SHP77 (cell line): ENCODE measurements around the gene TEKT5.
"Not testable (repeated sequence)": the region's sequence is repeated elsewhere in the genome, so short reads cannot be mapped to it uniquely, and the experiment has no call there.

Experiments used
- DNase-seq, 2 experiments: peaks; one replicate each; lab custom pipeline; 2025; lab: John Stamatoyannopoulos, UW

TEKT5 gene

DNA sequence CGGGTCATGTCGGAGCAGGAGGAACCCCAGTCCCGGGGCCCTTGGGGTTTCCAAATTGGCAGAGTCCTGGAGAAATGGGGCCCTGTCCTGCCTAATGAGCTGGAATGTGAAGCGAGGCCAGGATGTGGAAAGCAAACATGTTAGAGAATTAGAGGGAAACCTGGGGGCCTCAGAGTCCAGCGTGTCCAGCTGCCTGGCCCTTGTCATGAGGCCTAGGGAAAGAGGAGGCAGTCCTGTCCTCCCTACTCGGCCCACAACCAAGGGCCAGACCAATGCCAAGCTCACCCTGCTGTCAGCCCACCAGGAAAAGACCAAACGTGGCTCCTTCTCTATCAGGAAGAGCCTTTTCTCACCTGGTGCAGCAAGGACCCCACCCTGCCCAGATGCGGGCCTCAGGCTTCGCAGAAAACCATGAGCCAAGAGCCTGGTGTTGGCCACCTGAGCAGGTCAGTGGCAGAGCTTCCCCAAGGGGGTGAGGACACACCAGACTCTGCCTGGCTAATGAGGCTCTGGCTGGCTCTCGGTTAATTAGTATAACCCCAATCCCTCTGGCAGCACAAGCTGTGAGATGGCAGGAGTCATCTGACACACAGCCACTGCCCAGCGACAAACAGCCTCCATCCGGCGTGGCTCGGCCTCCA is 10.1 kb downstream of the TEKT5 start:
- DNase-seq, result no peak

DNA sequence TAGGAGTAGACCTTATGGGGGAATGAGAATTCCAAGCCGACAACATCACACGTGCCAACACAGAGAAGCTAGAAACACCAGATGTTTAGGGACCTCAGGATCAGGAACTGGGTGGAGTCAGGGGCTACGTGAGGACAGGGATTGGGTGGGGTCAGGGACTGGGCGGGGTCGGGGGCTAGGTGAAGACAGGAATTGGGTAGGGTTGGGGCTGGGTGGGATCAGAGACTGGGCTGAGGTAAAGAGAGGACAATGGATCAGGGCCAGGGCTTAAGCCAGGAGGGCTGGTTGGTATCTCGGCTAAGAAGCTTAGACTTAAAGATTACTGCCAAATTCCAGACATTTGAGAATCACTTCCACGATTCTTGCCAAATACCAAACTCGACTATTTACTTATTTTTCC is 11.6 kb downstream of the TEKT5 start:
- no peak for DNase-seq

DNA sequence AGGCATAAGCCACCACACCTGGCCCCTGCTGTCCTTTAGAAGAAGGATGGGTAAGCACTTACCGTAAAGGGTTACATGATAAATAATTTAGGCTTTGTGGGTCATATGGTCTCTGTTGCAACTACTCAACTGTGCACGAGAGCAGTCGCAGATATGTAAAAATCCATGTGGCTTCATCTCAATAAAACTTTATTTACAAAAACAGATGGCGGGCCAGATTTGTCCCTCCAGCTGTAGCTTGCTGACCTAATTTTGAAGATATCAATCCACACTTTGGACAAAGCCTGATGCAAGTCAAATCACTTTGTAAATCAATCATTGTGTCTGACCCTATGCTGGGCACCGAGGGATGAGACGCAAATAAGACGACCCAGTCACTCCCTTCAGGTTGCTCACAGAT is 12.1 kb downstream of the TEKT5 start:
- no peak for DNase-seq

DNA sequence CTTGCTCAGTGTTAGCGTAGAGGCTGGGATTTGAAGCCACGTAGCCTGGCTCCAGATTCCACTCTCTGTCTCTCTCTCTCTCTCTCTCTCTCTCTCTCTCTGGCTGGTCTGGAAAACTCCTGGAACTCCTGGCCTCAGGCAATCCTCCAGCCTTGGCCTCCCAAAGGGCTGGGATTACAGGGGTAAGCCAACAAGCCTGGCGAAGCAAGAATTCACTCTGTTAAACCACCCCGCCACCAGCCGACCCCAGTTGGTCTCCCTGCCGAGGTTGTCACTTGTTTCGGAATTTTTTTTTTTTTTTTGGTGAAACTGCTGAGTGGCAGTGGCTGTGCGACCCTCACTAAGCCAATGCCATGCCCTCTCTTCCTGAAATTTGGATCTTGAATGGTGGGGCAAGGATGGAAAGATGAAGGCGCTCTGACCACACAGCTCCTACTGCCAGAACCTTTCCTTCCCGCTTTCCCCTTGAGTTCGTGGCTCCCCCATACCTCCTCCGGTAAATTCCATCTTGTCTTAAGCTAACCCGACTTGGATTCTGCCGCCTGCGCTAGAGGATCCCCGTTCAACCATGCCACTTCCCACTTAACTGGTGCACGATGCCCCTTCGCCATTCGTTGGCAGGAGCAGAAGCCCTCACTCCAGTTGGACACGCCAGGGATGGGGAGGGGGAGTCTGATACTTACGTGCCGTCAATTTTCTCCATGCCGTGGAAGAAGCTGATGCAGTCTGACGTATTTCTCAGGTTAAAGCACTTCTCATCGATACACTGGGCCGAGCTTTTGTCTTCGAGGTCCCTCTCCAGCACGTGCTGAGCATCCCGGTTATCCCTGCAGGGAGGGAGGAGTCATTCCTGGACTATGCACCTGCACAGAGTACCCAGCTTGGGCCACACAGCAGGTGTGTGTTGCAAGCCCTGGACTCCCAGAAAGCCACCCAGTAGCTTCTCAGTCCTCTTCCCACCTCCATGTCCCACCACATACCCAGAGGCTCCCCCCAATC is 13.1 kb downstream of the TEKT5 start:
- DNase-seq, result no peak

DNA sequence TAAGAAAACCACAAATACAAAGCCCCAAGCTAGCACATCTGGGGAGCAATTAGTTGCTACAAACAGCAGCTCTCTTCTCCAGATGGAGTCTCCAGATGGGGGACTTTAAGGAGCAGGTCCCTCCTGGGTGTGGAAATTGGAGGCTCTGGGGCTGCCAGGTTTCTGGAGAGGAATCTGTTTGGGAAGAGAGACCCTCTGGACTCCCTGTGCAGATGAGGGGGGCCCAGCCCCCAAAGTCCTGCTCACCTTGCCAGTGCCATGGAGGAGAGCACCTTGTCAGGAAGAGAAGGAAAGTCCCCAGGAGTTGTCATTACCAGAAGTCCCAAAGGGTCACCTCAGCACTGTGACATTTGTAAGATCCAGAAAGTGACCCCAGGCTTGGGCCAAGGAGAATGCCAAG is 14.8 kb downstream of the TEKT5 start:
- no peak for DNase-seq

DNA sequence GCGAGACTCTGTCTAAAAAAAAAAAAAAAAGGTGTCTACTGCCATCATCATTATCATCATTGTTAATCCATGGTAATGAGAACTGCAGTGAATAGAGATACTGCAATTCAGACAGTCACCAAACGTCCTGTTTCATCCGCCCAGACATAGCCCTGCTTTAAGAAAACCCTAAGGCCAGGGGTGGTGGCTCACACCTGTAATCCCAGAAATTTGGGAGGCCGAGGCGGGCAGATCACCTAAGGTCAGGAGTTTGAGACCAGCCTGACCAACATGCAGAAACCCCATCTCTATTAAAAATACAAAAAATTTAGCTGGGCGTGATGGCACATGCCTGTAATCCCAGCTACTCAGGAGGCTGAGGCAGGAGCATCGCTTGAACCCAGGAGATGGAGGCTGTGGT is 15.3 kb downstream of the TEKT5 start:
- DNase-seq, result not testable (repeated sequence)

DNA sequence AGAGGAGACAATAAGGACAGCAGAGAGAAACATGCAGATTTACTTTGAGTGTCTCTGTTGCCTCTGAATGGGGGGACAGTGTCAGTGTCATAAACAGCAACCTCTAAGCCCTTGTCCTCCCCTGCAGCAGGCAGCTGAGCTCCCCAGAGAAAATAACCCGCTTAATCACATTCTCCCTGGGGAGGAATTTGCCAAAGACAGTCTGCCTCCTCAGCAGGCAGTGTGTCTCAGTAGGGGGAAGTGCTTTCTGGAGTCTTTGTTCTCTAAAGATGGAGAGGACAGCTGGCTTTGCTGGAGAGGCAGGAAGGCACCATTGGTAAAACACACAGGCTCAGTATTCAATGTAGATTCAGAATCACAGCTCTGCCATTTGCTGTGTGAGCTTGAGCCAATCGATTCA is 16.1 kb downstream of the TEKT5 start:
- DNase-seq, result no peak

DNA sequence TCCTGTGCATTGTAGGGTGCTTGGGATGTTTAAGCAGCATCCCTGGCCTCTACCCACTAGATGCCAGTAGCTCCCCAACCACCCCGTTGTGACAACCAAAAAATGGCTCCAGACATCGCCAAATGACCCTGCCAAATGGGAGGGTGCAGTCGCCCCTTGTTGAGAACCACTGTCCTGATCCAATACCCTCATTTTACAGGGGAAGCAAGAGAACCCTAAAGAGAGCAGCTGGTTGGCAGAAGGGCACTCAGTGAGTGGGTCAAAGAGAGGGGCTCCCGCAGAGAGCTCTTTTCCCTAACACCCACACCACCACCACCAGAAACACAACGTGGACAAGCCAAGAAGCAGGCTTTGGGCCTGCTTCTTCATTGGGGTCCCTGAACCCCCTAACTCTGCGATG is 18.4 kb downstream of the TEKT5 start:
- no peak for DNase-seq

DNA sequence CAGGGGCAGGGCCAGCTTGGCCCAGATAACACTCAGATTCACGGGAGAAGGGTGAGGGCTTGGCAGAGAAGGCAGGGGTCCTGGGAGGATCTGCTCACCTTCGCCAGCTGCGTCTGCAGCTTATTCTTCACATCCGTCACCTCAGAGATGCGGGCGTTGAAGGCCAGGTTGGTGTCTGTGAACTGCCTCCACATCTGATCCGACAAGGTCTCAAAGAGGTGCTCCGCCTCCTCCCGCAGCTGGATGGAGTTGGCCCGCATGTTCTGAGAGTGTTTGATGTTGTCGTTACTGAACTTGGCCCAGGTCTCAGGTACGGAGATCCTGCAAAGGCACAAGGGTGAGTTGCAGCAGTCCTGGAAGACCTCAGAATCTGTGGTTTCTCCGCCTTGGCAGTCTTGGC is 18.9 kb downstream of the TEKT5 start:
- DNase-seq, result no peak

DNA sequence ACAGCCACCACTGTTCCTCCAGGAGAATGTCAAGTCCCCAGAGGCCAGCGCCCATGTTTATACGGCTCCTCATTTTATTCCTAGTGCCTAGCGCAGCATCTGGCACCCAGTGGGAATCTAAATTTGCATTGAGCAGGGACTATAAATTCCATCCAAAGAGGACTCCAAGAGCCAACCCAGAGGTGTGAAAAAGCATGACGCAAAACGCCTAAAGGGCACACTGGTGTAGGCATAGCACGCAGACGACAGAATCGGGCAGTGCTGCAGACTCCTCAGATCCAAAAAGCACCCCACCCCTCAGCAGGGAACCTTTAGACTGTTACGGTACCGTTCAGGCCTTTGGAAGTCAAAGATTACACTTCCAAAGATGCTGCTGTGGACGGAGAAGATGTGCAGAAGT is 19.5 kb downstream of the TEKT5 start:
- no peak for DNase-seq

DNA sequence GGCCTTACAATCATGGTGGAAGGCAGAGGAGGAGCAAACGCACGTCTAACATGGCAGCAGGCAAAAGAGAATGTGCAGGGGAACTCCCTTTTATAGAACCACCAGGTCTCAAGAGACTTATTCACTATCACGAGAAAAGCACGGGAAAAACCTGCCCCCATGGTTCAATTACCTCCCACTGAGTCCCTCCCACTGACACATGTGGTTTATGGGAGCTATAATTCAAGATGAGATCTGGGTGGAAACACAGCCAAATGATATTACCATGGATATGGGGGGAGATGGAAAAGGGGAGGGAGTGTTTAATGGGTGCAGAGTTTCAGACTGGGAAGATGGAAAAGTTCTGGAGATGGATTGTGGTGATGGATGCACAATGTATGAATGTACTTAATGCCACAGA is 23.0 kb downstream of the TEKT5 start:
- no peak for DNase-seq

DNA sequence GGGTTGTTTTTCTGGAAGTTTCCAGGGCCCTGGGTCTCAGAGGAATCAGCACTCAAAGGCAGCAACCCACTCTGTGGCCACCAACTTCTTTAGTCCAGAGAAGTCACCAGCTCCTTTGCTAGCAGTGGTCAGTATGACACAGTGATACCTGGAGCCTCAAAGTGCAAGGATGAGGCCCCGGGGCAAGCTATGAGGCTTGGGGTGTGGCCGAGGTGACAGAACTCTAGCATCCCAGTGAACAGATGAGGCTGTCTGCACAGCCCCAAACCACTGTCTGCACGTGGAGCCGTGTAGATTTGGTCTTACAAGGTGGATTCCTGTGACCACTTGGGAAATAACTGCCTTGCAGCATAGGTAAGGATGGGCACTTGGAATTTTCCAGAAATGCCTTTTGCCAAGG is 24.9 kb downstream of the TEKT5 start:
- DNase-seq, result no peak

DNA sequence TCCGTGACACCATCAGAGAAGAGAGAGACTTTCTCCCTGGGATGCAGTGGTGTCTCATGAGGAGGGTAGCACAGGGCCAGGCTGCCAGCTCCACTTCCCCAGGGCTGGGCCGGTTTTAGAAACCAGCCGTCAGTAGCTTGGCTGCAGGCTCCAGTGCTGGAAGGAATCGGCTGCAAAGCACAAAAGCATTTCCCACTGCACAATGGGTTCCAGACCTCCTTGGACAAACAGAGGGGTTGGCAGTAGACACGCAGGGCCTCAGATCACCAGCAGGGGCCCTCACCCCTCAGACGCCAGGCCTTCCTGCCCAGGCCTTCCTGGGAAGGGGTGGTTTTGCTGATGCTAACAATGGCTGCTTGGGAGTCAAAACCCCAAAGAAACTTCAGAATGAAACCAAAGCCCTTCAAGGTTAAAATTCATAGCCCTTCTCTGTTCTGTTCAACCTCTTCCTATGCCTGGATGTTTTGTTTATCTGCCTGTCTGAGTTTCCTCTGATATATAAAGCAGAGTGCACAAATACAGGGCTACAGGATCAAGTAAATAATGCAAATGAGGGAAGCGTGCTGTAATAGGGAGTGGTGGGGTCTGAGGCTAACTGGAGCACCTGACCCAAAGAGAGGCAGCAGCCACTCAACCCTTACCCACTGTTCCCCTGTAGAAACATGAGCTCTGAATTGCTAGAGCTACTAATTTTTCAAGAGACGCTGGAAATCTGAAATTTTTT is 26.2 kb downstream of the TEKT5 start:
- peak in 1 of 2 experiments; percentile 30 for DNase-seq

DNA sequence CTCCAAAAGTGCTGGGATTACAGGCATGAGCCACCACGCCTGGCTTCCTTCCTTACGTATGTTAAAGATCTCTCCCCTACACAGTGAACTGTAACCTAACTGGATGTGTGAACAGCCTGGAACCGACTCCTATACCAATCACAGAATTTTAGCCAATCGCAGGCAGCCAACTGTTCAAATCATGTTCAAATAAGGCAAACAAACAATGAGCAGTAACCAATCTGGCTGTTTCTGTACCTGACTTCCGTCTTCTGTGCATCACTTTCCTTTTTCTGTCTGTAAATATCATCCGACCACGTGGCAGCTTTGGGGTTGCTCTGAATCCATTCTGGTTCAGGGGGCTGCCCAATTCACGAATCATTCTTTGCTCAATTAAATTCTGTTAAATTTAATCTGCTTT is 27.5 kb downstream of the TEKT5 start:
- no peak for DNase-seq

DNA sequence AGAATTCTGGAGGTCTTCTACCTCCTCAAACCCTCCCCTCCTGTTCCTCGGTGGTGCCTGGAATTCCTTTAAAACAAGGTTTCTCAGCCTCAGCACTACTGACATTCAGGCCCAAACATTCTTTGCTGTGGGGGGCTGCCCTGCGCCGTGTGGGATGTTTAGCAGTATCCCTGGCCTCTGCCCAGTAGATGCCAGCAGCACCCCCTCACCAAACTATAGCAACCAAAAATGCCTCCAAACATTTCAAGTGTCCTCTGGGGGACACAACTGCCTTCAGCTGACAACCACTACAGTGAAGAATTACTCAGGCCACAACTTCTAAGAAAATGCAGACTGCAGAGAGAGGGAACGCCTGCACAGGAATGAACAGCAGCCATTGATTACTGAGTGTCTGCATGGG is 28.4 kb downstream of the TEKT5 start:
- no peak for DNase-seq

DNA sequence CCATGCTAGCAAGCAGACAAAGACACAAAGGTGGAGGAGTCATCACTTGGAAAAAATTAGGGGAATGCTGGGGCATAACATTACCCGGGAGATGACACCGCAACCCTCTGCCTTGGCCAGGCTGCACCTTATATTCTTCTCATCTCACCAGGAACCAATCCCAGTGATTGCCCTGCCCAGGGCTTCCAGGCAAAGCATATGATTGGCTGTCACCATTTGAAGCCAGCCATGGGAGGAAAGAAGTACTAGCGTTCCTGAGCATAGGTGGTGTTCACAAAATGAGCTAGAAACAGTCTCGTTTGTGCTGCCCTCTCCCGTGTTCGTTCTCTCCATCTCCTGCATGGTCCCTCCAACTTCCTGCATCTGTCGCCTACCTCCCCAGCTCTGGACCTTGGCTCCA is 29.6 kb downstream of the TEKT5 start:
- no peak for DNase-seq

DNA sequence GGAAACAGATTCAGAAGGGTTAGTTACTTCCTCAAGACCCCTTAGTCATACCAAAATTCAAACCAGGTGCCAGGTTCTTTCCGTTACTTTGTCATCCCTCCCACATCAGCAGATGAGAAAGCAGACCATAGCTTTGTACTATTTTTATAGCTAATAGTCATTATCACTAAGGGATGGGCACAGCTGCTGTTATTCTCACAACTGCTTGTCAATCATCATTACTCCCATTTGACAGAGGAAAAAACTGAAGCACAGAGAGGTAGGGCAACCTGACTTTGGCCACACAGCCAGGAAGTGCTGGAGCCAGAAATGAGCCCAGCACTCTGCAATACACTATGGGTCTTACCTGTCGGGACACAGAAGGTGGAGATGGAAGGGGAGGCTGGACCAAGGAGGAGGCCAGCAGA is 30.0 kb downstream of the TEKT5 start:
- no peak for DNase-seq

DNA sequence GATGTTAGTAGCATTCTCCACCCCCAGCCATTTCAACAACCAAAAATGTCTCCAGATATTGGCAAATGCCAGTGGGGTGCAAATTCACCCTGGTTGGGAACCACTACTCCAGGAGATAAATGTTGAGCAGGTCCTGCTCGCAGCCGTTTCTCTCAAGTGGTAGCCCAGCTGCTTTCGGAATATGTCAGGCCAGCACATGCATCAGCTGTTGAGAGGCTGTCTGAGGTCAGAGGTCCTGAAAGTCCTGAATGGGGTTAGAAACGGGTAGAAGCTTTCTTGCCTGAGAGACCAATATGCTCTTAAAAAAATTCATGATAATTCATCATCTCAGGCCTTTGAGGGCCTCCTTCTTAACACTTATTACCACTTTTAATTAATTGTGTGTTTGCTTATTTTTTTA is 31.0 kb downstream of the TEKT5 start:
- no peak for DNase-seq

DNA sequence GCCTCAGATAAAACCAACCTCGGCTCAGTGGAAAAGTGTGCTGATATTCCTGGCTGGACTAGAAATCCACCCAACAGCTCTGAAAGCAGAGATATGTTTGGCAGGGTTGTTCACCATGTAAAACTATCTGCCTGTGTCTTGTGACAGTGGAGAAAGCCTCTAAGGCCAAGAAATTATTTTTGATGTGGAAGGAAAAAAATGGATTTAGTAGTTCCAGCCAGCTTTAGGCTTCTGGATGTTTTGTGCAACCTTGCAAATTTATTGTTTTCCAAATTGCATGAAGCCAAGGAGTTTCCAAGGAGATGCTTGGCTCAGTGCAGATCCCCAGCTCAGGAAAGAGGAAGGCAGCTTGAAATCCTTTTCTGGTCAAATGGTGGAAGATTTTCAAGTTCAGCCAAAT is 31.6 kb downstream of the TEKT5 start:
- DNase-seq, result no peak

DNA sequence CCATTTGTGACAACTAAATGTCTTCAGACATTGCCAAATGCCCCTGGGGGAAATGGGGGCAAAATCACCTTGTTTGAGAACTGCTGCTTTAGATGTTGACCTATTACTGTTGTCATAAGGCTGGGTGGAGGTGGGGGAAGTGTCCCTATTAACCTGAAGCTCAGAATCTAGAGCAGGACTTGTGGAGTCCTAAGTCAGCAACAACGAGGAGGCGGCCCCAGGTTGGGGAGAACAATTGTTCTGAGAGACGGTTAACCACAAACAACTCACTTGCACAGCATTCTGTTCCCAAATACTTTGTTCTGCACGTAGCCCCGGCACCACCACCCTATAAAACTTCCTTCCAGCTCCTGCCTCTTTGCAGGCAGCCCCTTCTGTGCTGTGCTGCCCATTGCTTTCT is 32.5 kb downstream of the TEKT5 start:
- no peak for DNase-seq

DNA sequence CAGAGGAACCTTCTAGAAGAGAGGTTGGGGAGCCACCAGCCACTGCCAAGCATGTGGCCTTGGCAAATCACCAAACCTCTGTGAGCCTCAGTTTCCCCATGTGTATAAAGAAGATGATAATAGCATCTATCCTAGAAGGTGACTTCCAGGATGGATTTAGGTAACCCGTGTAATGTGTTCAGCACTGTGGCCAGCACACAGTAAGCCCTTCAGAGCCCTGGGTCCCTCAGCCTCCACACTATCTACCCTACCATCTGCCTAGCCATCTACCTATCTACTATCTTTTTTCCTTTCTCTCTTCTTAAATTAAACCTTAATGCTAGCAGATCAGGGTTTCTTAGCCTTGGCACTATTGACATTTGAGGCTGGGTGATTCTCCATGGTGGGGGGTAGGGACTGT is 33.0 kb downstream of the TEKT5 start:
- no peak for DNase-seq

DNA sequence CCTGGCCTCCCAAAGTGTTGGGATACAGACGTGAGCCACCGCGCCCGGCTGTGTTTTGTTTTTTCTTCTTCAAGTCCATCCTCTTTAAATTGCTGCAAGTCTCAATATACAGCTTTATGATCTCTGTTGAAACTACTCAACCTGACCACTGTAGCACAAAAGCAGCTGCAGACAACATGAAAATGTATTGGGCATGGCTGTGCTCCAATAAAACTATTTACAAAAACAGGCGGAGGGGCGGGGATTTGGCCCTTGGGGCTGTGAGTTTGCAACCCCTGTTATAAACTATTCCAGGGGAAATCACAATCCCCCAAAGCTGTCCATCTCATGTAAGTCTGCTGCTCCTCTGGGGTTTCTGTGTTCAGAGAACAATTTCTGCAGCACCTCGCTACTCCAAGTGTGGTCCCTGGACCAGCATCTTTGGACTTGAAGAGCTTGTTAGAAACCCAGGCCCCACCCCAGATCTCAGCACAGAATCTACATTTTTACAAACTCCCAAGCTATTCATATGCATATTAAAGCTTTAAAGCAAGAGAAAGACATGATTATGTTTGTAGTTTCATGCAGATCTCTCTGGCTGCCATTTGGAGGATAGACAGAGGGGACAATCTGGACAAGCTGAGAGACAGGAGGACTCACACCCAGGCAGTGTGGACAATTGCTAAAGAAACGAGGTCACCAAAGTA is 33.6 kb downstream of the TEKT5 start:
- DNase-seq, result no peak
